Inflammatory macrophage treated with lipopolysaccharide for 1 hour (primary cell): ENCODE measurements around the gene MPC1L.

Experiments used
- DNase-seq, 2 donors: peaks; one replicate each; pipeline ENCODE4 v3.0.0-alpha.2; 2020 to 2022

The MPC1L gene

DNA sequence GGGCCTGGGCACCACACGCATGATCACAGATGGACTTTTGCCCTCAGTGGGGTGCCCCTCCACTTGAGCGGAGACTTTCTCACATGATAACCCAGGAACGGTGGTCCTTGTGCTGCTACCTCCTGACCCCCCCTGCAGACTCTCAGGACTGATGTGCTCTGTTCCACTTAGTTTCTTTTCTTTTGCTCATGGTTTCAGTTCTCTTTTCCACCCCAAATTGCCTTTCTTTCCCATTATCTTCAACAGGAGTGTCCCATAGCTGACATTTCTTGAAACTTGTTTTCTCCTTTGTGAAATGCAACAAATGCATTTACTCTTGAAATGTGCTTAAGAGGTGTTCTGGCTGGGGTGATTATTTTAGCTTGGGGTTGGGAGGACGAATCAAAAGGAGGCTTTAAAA, 9.0 kb downstream of the MPC1L start:
- DNase-seq = no peak

DNA sequence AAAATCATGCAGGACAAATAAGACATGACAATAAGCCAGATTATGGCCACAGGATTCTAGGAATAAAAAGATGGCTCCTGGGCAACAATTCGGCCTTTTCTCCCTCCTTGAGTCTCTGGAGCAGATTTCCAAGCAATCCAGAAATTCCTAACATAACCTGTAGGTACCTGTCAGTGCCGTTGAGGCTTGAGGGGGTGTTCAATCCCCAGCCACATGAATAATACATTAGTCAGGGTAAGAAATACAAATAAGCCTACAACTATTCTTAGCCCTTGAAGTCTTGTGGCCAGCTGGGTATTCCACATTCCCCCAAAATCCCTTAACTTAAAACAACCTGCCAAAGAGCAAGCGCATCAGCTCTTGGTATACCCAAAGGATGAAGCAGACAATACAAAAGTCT, 14.5 kb downstream of the MPC1L start:
- DNase-seq = no peak

DNA sequence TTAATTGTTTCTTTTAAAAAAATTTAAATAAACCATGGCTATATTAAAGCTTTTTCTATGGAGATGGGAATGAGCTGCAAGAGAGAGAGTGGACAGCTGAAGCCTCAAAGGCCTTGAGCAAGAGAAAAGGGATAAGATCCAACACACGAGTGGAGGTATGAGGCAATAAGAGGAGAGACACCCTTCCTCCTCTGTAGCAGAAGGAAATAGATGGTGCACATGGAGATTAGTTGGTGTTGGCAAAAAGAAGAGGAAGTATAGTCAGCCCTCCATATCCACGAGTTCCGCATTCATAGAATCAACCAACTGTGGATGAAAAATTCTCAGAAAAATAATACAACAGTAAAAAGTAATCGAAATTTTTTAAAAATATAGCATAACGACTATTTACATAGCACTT, 20.9 kb downstream of the MPC1L start:
- peak; percentile 59 to 80 for DNase-seq

DNA sequence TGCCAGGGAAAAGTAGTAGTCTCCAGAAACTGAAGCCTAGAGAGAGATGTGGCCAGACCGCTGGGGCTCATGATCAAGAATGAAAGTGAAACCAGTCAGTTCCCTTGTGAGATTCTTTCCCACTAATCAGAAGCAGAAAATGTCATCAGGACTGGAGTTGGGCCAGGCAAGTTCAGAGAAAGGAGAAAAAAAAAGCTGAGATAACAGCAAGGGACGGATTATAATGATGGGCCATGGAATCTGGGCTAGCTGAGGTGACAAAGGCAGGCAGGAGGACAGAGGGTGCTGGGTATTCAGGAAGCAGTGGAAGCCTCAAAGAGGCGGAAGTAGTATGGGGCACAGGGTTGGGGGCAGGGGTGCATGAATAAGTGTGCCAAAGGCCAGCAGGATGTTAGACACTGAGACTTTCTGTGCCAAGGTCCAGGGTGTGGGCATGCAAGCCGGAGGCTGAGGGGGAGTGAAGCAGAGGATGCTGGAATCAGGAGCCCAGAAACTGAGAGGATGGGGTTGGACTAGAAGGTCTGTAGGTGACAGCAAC, 21.7 kb downstream of the MPC1L start:
- DNase-seq = peak; percentile 62 to 66

DNA sequence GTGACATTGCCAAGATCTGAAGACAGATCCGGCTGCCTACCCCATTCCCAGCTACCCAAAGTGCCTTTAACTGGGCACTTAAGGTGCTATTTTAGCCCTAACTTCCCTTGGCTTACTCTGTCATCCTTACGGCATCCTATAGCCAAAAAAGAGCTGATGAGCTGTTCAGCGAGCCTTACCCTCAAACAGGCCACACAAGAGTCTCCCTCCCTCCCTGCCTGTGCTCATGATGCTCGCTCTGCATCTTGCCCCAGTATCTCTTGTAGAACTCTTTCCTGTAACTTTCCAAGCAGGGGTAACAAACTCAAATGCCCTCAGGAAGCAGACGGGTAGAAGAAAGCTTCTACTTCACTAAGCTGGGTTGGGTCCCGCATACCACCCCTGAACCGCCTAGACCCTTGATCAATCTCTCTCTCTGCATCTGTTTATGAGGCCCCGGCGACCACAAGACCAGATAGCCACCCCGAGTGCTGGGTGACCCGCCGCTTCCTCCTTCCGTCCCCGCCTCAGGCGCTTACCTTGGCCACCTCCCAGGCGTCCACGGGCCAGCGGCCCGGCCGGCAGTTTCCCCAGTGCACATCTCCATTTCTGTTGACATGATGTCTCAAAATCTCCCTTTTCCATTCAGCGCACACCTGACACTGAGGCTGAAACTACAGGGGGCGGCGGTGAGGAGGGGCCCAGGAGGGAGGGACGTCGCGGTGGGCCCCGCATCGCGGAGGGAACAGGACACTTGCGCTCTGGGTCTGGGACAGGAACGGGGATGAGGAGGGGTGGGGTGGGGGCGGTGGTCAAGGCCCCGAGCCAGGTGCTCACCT, 23.5 kb downstream of the MPC1L start:
- DNase-seq = peak; percentile 11 to 16

DNA sequence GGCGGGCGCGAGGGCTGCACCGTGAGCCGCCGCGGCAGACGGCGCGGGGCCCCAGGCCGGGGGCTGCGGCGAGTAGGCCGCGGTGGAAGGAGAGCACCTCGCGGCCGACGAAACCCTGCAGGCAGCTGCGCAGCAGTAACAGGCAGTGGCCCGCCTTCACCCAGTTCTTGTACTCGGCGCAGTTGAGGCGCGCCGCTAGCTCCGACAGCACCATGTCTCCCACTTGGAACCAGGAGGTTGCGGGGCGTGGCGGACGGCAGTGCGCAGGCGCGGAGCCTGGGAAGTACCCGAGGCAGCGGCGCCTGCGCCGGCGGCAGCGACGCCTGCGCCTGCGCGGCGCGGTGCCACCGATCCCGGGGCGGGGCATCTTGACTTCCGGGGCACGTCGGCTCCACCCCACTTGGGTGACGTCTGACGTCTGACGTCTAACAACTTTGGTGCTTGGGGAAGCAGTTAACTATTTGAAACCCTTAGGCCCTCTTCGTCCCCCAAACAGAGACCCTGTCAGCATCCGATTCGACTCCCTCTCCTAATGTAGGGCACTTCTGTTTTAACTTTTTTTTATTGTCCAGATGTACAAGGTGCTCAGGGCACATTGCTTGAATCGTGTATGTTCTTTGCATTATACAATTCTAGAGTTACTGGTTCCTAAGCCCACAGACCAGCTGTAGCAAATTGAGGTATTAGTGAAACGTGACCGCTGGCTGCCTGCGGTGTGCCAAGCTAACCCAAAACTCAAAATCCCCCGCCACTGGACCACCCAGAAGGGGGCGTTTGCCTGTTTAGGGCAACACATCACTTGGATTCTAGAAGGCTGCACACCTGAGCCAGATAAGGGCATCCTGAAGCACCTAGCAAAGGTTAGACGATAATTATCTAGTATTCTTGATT, 24.3 kb downstream of the MPC1L start, which contains the start of gene CXorf38:
TSS of gene CXorf38 (minus strand) at position 255 of the 891 bp plus-strand sequence. CDS start at position 214, 41 bp downstream.
- DNase-seq = peak; percentile 80 to 89

DNA sequence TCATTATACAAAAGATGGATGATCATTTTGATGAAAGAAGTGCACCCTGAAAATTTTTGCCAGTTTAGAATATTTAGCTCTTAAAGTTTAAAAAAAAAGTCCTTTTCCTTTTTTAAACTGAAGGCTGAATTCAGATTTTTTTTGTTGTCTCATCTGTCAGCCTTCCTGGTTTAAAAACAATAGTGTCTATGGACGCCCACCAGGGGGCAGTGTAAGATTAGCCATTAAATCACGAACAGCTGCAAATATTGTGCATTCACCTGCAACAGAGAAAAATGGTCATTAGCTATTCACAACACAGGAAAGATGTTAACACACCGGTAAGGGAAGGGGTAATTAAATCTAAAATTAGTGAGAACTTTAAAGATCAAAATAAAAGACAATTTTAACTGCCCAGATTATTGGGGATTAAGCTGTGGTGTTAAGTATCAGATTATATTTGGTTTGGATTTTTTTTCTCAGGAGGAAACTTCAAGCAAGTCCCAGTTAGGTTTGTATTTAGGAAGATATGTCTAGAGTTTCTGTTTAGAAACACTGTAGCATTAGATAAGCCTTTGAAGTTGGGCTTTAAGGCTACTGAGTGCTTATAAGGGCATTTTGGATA, 28.5 kb downstream of the MPC1L start:
- DNase-seq = peak; percentile 22 to 66

DNA sequence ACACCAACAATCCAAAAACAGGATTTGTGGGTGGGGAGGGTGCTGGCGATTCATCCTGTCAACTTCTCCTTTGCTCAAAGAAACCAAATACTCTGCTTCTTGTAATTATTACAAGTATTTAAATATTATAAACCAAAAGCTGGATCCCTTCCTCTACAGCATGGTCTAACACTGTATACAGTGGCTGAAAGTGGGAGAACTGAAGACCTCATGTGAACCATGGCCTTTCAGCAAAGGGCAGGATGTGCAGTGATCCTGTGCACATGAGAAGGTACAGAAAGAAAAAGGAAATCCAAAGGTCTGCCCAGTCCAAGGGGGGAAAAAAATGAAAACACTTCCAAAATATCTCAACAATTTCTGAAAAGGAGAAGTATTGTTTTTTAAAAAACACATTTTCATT, 29.4 kb downstream of the MPC1L start:
- DNase-seq = no peak

DNA sequence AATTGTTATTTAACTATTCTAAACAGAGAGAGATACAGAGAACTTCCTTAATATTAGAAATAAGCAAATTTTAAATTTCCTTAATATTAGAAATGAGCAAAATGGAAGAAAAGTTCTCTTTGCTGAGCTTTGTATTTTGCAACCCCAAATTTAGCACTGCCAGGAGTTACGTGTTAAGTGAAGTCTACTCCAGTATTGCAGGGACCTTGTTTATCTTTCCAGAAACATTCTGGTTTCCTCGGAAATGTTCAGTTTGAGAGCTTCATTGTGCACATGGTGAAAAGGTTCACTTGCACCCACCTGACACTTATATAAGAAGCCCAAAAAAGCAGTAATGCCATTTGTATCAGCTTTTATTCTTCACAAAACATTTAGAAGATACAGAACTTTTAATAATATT, 30.3 kb downstream of the MPC1L start:
- no peak for DNase-seq

DNA sequence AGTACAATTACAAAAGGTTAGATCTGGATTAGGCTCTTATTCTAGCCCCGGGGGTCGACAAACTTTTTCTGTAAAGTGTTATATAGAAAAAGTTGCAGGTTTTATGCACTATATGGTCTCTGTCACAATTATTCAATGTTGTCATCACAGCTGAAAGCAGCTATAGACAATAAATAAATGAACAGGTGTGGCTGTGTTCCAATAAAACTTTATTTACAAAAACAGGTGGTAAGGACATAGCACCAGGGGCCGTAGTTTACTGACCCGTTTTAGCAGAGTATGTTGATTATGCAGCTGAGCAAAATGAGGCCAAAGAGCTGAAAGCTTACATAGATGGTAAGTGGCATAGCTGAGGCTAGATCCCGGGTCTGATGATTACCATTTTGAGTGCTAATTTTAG, 37.2 kb downstream of the MPC1L start:
- DNase-seq = no peak

DNA sequence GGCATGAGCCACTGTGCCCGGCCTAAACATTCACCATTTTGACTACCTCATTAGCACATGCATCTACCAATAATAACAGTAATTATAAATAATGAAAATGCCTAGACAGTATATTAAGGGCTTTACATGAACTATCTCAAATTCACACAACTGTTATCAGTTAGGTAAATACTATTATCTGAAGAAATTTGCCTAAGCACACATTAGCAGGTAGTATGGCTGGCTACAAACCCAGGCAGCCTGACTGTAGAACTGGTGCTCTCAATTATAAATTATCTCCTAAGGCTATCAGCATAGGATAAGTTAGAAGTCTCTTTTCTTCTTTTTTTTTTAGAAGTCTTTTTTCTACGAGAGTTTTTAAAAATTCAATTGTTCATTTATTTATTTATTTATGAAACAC, 38.3 kb downstream of the MPC1L start:
- DNase-seq = no peak

DNA sequence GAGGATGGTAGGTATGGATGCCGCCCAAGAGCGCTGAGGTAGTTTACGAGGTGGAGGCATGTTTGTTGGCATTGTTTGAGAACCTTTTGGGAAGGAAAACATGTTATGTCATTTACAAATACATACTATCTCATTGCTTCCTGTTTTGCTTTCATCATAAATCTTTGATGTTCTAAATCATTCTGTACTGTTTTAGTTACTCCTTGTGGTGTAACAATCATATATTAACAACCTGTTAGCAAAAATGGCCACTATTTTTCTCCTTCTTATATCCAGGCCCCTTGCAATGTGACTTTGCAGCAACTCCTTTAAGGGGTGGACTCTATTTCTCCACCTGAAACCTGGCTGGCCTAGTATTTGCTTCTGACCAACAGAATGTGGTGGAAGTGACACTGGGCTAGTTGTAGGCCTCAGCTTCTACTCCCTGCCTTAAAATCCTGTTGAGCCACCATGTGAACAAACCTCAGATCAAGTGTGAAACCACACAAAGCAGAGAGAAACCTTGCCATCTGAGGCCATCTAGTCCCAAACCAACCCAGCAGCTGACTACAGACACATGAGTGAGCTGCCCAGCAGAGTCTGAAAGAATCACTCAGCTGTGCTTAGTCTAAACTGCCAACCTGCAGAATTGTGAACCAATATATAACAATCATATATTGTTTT, 40.0 kb downstream of the MPC1L start:
- no peak for DNase-seq

DNA sequence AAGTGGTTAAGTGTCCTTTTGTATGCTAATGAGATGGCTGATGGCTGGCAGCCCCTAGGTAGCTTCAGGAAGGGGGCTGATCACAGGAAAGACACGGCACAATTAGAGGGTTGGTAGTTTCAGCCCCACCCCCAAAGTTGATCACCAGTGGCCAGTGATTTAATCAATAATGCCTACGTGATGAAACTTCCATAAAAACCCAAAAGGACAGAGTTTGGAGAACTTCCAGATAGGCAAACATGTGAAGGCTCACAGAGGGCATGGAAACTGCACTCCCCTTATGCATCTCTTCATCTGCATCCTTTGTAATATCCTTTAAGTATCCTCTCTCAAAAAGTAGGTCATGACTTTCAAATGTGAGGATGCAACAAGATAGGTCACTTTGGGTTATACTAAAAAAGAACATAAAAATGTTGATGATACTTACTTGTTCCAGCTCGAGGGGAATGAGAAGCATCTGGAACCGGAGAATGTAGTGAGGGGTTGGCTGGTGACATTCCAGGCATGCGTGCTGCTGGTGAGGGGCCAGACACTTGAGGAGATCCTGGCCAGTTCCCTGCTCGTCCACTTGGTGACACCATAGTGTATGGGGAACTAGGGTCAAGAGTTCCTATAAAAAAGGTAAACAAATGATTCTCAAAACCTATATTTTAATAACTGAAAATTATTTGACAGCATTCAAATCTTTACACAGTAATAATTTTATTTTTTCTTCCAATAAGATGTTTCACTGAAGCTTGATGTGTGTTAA, 40.8 kb downstream of the MPC1L start:
- DNase-seq = no peak

DNA sequence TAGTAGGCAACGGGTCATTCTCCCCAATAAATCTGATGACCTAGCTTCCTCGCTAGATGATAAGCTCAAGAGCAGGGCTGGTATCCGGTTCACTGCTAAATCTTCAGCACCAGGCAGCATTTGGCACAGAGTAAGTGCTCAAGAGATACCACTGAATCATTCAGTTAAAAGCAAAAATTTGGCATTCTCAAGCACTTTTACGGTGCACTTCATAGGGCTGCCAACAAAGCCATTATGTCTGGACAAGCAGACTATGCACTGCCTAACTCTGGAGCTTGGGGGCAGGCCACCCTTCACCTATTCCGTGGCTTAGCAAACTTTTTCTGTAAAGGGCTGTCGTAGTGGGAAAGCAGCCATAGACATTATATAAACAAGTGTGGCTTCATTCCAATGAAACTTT, 47.9 kb downstream of the MPC1L start:
- no peak for DNase-seq
